ENCODE data around the gene XYLT1.
A peak's percentile ranks its signal among the peaks of the same experiment; 100 is the strongest.
"Not testable (repeated sequence)": the region's sequence is repeated elsewhere in the genome, so short reads cannot be mapped to it uniquely, and the experiment has no call there.

Gene XYLT1, protein sequence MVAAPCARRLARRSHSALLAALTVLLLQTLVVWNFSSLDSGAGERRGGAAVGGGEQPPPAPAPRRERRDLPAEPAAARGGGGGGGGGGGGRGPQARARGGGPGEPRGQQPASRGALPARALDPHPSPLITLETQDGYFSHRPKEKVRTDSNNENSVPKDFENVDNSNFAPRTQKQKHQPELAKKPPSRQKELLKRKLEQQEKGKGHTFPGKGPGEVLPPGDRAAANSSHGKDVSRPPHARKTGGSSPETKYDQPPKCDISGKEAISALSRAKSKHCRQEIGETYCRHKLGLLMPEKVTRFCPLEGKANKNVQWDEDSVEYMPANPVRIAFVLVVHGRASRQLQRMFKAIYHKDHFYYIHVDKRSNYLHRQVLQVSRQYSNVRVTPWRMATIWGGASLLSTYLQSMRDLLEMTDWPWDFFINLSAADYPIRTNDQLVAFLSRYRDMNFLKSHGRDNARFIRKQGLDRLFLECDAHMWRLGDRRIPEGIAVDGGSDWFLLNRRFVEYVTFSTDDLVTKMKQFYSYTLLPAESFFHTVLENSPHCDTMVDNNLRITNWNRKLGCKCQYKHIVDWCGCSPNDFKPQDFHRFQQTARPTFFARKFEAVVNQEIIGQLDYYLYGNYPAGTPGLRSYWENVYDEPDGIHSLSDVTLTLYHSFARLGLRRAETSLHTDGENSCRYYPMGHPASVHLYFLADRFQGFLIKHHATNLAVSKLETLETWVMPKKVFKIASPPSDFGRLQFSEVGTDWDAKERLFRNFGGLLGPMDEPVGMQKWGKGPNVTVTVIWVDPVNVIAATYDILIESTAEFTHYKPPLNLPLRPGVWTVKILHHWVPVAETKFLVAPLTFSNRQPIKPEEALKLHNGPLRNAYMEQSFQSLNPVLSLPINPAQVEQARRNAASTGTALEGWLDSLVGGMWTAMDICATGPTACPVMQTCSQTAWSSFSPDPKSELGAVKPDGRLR
- total RNA-seq: 42.0 to 100 (median 66.1) reads per million in 4 experiments

GRCh38 chr16:17470908-17471718 lies at the start of gene XYLT1:
XYLT1 (minus strand) TSS chr16:17470960; CDS start chr16:17470796, 164 bp downstream.
- peak; percentile 28 for DNase-seq

DNA sequence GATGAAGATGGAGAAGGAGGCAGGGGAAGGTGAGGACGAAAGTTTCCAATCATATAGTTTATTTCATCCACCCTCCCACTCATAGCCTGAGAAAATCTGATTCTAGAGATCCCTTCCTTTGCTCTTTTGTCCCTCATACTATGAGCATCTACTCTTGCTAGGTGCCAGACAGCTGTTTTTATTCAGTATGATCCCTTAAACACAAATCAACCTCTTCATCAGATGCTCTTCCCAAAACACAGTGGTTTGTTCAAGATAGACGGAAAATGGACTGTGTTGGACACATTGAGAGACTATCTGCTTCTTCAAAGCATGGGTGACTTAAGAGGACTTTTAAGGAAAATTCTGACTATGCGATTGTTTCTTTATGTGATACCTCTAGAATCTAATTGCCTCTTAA lies 49.4 kb upstream of the XYLT1 start:
- no peak for DNase-seq

DNA sequence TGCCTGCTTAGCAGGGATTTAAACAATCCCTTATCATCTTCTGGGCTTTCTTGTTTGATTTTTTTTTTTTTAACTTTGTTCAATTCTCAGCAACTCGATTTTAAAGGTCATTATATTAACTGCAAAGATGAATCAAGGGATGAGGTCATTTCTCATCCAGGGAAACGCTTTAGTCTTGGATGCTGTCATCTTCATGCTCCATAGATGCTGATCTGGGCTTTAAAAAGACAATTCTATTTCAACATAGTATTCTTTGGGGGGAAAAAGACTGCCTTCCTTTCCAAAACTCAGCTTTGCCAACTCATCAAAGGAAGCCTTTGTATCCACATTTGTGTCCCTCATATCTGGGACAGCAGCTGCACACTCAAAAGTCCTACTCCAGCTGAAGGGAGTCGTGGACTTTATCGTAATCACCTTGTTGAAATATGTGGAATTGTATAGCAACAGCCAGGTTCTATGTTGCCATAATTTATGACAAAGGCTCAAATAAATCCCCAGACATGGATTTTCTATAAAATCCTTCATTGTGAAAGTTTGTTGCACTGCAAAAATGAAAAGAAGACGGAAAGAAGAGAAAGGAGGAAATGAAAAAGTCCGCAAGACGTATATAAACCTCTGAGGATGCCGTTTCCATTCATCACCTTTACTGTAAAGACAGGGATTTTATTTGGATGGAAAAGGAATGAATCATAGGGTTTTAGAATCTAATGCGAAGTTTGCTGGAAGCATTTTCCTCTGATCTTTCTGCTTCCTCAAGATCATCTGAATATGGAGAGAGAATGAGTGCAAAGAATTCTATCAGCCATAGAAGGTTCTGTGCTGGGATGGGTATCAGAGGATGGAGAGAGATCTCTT lies 48.6 kb upstream of the XYLT1 start:
- no peak for DNase-seq

DNA sequence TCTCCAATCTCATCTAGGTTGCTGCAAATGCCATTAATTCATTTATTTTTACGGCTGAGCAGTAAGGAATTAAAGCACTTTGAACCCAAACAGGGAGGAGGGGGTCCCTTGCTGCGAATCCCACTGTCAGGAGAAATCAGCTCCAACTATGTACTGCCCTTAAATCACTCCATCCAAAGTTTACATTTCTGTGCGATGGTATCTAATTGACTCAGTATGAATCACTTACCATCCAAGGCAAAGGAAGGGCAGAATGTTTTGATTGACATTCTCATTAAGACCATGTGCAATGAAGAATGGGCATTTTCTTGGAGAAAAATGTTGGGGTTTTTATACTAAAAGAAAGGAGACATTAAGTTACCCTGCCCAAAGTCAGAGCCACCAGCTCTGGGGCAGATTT lies 47.7 kb upstream of the XYLT1 start:
- no peak for DNase-seq

GRCh38 chr16:17515421-17516210 lies 44.9 kb upstream of the XYLT1 start:
- no peak for DNase-seq

DNA sequence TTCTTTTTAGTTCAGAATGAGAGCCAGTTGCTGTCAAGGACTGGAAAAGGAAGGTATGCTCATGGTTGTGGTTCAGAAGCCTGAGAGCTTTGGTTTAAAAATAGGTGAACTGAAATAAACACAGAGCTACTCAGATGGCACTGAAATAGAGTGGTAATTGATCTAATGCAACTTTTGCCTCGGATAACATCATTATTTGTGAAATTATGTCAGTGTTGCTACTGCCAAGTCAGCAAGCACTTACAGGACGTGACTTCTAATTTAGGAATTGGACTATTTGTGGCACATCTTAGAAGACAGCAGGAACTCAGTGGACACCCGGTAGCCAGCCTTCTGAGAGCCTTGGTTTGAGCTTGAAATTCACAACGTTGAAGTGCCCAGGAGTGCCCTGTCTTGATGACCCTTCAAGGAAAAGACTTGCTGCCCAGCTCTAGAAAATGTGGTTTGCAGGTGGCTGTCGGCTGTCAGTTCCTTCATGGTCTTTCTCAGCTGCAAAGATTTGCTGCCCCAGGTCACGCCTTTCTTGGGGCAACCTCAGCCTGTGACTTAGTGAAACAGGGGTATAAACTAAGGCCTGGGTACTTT lies 42.0 kb upstream of the XYLT1 start:
- DNase-seq: no peak

- no peak for DNase-seq
Observed at GRCh38 chr16:17511340-17511739, 40.6 kb upstream of the XYLT1 start.

DNA sequence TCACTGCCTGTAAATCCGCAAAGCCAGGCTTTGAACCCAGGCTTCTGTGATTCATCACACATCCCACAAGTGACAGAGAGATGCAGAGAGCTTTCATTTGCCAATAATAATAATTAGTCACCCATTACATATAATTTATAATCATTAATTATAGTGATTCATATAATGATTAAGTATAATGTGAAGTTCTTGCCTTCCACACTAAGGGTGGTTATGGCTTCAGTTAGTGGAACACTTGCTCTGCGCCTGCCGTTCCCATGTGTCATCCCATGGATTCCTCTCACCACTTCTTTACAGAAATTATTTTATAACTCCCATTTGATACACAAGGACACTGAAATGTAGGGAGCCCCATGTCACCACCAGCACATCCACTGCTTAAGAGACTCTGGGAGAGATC lies 39.8 kb upstream of the XYLT1 start:
- DNase-seq: no peak

DNA sequence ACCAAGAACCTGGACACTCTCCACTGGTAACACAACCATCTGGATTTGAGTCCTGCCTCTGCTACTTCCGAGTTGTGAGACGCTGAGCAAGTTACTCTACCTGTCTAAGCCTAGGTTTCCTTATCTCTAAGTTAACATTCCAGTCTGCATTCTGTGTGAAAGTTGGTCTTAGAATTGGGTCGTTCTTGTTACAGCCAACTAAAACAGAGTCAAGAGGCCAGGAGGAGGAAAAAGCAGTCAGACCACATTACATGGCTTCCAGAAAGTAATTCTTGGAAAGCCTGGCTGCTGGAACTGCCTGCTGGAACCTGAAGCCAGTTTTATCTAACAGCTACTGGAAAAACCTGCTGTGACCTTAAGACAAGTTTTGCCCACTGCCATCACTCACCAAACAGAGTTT lies 38.4 kb upstream of the XYLT1 start:
- DNase-seq: no peak

DNA sequence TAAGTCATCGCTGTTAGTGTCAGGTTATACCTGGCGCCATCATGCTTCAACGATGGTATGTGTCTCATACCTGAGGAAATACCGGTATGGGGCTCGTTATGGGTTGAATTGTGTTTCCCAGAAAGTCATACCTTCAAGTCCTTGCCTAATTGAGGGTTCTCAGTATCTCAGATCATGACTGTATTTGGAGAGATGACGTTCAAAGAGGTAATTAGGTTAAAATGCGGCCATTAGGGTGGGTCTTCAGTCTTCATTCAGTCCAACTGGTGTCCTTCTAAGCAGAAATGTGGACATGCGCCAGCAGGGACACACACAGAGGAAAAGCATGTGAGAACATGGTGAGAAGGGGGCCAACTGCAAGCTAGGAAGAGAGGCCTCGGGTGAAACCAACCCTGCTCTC lies 37.5 kb upstream of the XYLT1 start:
- no peak for DNase-seq

GRCh38 chr16:17507516-17507915 lies 36.8 kb upstream of the XYLT1 start:
- DNase-seq: not testable (repeated sequence)

DNA sequence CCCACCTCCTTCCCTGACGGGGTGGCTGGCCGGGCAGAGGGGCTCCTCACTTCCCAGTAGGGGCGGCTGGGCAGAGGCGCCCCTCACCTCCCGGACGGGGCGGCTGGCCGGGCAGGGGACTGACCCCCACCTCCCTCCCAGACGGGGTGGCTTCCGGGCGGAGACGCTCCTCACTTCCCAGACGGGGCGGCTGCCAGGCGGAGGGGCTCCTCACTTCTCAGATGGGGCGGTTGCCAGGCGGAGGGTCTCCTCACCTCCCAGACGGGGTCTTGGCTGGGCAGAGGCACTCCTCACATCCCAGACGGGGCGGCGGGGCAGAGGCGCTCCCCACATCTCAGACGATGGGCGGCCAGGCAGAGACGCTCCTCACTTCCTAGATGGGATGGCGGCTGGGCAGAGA lies 35.1 kb upstream of the XYLT1 start:
- not testable (repeated sequence) for DNase-seq

- DNase-seq: no peak
Observed at GRCh38 chr16:17504050-17504449, 33.3 kb upstream of the XYLT1 start.

DNA sequence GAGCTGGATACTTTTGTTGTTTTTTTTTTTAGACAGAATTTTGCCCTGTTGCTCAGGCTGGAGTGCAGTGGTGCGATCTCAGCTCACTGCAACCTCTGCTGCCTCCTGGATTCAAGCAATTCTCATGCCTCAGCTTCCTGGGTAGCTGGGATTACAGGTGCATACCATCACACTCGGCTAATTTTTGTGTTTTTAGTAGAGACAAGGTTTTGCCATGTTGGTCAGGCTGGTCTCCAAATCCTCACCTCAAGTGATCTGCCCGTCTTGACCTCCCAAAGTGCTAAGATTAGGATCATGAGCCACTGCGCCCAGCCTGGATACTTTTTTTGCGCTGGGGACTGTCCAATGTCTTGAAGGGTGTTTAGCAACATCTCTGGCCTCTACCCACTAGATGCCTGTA lies 32.6 kb upstream of the XYLT1 start:
- DNase-seq: no peak

DNA sequence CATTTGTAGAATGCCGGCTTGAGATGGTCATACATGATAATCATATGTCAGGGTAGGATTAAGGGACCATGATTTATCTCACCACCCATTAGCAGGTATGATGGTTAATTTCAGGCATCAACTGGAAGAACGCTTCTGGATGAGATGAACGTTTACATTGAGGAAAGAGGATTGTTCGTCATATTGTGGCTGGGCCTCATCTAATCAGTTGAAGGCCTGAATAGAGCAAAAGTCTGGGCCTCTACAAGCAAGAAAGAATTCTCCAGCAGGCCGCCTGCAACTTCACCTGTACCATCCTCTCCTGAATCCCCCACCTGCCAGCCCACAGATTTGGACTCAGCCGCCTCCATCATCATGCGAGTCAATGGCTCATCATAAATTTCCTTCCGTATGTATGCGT lies 30.6 kb upstream of the XYLT1 start:
- no peak for DNase-seq

DNA sequence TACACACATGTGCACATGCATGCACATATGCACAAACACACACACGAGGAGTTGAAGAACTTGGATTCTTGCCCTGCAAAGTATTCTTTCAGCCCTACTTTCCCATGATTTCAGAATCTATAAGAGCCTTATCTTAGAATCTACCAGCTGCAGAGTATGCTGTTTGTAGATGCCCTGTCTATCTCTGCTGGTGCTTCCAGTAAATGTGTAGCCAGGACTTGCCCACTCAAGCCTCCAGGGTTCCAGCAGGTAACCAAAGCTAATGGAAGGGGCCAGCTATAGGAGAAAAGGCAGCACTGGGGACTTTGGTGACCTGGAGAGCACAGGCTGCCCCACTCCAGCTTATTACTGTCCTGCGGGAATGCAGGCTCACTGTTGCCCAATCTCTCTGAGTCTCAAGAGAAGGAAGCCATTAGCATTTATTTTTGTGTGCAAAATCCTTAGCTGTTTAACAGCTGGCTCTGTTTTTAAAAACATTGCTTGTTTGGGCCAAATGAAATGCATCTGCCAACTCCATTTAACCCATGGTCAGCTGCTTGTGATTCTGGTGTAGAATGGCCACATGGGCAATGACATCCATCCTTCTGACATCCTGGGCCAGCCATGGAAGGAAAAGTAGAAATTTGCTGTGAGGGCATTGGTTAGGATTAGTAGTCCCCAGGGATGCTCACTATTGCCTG lies 28.6 kb upstream of the XYLT1 start:
- DNase-seq: no peak

- DNase-seq: no peak
Observed at GRCh38 chr16:17497648-17498047, 26.9 kb upstream of the XYLT1 start.

GRCh38 chr16:17496891-17497290 lies 26.1 kb upstream of the XYLT1 start:
- DNase-seq: no peak

DNA sequence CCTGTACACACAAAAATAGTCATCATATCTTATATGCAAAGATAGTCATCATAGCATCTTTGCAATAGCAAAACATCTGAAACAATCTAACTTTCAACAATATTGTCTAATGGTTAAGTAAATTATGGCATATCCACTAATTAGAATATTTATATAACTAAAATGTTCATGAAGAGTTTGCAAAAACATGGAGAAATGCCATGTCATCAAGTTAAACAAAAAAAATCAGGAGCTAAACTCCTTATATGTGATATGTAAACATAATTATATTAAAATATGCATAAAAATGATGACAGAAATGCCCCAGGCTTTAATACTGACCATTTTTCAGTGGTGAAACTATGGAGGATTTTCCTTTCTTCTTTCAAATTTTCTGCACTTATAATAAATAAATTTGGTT lies 22.3 kb upstream of the XYLT1 start:
- DNase-seq: no peak

GRCh38 chr16:17491140-17491662 lies 20.4 kb upstream of the XYLT1 start:
- no peak for DNase-seq
